Stimulated activated CD8-positive, alpha-beta memory T cell treated with anti-CD3 and anti-CD28 coated beads, Interleukin-4, amount 100 ng/mL, for 1 hour (primary cell): Measurements from ENCODE around the gene AADAT.

Source experiments
- DNase-seq, 2 donors: peaks; one replicate each; pipeline ENCODE4 v3.0.0-alpha.2; 2020; ENCODE audit warnings: low read depth in 2 of 2, low spot score in 1 of 2

AADAT gene

DNA sequence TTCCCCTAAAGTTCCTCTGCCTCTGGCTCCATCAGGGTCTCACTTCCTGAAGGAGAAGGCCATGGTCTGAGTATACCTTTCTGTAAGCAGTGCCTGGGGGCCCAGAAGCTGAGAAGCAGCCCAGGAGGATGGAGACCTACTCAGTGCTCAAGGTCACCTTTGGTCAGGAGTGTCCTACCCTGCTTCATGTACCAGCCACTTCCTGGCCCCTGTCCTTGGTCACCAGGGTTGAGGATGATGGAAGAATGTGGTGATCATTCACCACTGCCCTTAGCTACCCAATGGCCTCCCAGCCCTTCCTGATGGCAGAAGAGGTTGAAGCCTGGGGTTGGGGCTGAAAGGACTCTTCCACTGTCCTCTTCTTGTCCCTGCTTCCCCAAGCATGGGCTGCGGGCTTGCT, 54.5 kb downstream of the AADAT start:
- no peak for DNase-seq

DNA sequence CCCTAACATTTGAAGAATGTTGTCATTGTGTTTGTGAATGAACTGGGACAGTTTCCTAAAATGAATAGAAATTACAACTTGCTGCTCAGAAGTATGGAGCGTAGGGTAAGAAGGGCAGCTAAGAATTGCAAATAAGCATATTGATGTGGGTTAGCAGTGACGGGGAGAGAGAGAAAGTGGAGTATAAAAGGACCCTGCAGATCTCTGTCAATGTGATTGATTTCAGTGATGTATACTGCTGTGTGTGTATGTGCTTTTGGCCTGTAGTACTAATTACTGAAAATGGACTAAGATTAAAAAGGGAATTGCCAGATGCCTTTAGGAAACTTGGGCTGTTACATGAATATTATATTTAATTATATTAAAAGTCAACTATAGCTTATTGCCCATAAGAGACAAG, 55.8 kb downstream of the AADAT start:
- DNase-seq: no peak

DNA sequence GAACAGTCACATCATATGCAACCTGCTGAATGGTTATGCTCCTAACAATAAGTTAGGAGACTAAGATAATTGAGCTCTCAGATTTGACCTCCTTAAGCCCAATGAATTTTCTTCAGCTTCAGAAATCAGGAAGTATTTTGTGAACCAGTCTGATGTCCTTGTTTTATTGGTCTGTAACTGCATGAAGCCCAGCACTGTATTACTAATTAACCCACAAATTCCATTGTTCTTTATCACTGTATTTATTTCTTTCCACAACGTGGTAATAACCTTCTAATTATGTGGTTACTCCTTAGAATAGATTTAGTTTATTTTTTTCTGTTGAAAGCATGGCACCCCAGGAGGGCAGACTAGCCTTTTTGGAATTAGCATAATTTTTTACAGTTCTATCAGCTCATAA, 59.6 kb downstream of the AADAT start:
- no peak for DNase-seq

DNA sequence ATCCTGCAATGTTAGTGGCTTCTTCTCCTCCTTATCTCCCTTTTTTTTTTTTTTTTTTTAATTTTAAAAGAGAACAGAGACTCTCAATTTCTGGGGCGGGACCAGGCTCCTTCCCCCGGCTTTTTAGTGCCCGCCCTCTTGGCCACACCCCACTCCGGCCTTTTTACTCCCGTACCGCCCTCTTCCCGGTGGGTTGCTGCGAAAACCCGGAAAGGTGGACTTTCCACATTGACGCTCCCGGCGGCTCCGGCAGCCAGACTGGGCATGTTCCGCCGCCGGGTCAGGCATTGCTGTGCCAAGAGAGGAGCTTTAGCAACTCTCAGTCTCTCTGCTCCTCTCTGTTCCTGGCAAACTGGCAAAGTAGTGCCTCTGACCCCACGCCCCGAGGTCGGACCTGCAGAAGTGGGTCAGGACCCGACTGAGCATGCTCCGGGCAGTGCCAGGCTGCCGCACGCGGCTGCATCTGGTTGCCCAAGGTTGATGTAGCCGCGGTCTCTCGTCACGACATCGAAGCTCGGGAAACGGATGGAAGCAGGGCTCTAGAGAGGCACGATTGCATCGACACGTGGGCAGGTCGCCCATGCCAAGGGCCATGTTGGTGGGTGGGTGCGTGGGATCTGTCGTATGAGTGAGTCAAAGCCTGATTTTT, 62.5 kb downstream of the AADAT start:
- DNase-seq: peak; percentile 59 to 76

DNA sequence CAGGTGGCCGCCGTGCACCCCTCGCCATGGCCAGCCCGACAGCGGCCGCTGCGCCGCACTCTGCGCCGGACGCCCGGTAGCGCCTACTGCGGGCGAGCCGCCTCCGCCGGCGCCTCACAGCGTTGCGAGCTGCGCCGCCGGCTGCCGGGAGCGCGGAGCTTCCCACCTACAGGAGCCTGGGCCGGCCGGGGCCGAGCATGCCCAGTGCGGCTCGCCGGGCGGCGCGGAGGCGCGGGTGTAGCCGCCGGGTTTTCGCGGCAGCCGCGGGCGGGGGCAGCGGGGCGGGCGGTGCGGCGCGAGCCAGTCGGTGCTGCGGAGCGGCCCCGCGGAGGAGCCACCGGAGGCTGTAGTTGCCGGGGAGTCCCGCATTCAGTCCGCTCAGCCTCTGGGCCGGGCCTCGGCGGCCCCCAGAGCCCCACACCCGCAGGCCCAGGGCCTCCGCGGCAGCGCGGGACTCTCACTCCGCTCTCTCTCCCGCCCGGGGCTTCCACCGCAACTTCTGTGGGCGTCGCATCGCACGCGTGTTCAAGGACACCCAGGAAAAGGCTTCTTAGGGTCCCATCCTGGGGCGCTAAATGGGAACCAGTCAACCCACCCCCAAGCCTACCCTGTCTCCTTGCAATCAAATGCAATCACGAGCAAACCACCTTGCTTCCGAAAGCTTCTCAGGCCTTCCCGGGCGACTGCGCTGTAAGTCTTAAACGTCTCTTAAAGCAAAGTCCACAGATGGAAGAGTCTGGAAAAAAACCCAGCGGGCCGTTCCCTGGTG, 63.3 kb downstream of the AADAT start, which contains the start of gene MFAP3L:
TSS of gene MFAP3L (minus strand) at position 143 of the 769 bp plus-strand sequence. CDS start 20,518 bp downstream, outside the sequence.
- DNase-seq: peak; percentile 36 to 59

DNA sequence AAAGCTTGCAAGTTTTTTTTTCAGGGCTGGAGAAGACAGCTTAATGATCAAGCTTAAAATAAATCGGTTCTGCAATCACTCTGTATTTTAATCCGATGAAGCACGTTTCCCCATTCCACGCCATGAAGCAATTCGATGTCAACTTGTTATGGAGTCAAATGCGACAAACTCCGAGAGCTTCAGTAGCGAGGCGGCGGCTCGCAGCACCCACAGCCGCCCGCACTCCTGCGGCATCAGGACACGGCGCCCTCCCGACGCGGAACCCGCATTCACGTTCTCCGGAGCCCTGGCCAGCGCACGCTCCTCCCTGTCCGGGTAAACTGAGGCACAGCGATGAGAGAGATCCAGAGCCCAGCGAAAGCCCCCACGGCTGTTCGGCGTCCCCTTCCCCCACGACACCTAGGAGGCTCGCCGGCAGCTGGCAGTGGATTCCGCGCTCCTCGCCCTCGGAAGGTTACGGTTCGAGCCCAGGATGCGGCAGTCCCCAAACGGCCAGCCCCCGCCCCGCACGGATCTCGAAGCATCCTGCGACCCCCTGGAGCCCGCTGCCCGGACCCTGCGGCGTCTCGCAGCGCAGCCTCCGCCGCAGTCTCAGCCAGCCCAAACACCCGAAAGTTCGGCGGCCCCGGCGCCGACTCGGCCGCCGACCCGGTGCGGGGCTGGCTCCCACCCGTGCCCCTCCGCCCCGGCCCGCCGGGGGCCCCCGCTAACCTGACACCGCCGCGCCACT, 64.1 kb downstream of the AADAT start:
- no peak for DNase-seq

DNA sequence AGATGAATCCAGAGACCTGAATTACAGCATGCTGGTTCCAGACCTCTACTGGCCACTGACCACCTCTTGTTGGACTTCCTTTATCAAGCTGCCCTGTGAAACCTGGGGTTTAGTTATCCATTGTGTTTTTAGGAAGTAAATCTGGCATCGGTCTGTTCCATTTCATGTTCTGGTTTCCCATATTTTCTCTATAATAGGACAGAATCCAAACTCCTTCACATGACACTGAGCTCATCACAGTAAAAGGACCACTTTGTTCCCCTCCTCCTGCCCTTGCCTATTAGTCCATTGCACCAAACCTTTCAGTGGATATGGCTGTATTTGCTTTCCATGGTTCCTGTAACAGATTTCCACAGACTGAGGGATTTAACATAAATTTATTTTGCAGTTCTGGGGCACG, 67.5 kb downstream of the AADAT start:
- DNase-seq: no peak

DNA sequence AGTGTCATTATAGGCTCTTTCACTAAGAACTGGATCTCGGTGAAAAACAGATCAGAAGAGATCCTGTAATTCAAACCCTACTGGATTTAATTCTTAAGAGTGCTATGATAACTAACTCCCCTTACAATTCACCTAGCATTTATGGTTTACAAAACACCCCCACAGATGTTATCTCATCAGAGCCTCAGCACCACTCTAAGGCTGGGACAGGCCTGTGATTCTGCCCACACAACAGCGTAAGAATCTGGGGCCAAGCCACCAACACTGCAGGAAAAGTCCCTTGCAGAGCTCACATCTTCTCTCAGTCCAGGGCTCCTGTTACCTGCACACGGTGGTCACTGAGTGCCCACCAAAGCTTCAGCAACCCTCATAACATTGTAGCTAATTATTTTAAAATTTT, 72.5 kb downstream of the AADAT start:
- no peak for DNase-seq

DNA sequence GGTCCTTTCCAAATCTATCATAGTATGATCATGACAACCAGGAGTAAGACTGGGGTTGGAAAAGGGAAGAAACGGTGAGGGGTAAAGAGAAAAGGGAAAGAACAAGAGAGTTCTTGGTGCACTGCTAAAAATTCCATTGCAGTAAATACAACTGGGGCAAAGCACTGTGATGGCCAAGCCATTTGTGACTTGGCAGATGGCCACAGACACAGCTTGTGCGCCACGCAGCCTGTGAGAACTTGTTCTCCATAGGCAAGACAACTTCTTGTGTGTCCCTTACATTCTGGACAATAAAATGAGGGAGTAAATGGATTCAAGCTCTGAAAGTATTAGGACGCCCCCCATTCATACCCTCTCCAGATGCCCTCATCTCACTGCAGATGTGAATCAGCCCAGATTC, 74.5 kb downstream of the AADAT start:
- no peak for DNase-seq

DNA sequence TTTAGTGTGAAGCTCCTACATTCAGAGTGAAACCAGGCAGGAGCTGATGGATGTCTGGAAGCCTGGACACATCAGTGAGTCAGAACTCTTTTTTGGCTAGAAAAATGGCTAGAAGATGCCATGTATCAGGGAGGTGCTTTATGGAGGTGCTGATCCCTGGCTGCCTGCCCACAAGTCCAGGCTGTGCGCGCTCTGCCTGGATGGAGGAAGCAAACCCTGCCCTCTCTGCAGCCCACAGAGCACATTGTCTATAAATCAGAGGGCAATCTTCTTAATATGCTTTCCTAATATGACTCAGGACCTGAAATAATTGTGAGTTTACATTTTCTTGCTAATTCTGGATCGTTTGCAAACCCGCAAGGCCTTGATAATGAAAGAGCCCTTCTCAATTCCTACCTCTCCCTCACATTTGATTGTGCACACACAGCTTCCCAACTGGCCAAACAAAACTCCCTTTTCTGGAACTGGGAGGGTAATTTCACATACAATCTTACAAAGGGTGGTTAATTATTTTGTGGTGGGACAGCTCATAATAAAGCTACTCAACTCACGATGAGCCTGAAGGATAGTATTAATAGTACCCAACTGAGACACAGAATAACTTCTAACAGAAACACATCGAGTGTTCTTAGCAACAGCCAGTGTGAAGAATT, 75.3 kb downstream of the AADAT start:
- no peak for DNase-seq

DNA sequence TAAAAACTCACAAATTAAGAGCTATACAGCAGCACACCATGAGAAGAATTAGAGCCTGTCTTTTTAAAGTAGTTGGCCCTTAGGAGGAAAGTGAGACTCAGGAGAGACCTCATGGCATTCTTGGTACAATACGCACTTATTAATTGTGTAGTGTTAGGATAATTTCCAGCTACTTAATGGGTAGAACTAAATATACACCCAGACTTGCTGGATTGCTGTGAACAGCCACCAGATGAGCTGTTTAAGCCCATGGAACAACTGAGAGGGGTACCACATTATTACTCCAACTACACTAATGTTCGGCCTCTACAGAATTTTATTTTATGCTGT, 77.2 kb downstream of the AADAT start:
- DNase-seq: no peak

DNA sequence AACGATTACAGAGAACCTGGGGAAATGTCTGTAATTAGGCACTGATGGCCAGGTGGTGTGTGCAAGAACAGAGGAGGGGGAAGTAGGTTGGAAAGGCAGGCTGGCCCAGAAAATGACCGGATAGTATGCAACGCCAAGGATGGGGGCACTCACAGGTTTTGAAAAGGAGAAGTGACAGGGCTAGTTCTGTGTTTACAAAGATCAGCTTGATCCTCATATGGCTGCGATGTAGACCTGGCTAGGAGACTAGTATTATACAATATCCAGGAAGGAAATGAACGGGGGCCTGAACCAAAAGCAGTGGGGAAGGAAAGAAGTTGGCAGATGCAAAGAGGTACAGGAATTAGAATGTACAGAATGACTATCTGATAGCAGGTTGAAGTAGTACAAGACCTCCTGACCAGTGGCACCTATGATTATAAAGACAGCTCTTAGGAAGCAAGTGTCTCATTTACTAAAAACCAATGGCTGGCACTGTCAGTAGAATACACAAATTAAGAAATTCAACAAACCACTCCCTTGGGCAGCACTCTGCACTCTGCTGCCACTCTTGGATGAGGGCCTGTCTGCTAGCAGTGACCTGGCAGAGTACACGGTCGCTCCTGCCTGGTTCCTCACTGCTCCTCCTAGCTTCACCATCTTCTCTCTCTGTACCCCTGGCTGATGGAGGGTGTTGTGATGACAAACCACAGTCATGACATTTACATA, 77.7 kb downstream of the AADAT start:
- DNase-seq: no peak
